Measurements from ENCODE around the gene TUBGCP2.
"Not testable (repeated sequence)": the region's sequence is repeated elsewhere in the genome, so short reads cannot be mapped to it uniquely, and the experiment has no call there.

Gene TUBGCP2

DNA sequence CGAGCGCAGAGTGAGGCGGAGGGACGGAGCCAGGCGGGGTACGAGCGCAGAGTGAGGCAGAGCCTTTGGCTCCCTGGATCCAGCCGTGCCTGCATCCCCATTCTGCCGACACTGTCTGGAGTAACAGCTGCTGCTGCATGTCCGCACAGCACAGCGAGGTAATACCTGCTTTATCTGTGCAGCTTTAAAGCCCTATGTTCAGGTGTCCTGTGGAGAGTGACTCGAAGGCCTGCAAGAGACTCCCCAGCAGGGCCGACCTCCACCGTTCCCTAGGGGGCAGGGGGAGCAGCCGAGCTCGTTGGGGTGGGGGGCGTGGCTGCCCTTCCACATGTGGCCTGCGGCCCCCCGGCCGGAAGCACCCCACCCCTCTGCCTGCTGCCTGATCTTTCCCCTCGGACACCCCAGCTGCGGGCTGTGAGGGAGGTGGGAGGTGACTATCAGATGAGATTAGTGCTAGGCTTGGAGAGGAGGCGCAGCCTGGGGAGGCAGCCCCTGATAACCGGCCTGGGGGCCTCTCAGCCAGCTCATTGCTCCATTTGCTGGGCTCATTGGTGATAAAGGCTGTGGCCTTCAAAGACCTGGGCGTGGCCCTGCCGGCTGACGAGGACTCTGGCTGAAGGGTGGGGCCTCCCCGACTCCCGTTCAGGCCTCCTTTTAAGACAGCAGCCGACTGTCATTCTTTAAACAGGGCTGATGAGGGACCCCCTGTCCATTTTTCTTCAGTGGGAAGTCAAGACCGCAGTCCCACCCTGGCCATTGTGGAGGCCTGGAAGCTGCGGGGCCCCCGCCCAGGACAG lies 63.0 kb downstream of the TUBGCP2 start:
- peak; percentile 66 for DNase-seq (ENCODE audit: low read depth)

DNA sequence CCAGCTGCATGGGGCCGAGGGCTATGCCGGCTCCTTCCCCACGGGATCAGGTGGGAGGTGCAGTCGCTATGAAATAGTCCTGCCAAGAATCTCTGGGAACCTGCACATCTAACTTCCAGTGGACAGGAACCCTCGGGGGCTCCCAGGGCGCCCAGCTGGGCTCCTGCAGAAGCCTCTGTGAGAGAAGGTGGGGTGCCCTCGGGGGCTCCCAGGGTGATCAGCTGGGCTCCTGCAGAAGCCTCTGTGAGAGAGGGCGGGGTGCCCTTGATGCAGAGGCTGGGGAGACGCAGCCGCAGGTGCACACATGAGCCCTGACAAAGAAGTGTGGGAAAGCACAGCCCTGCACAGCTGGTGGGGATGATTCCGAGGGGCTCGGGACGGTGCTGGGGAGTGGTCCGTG lies 65.1 kb downstream of the TUBGCP2 start:
- no peak for DNase-seq (ENCODE audit: low read depth)

DNA sequence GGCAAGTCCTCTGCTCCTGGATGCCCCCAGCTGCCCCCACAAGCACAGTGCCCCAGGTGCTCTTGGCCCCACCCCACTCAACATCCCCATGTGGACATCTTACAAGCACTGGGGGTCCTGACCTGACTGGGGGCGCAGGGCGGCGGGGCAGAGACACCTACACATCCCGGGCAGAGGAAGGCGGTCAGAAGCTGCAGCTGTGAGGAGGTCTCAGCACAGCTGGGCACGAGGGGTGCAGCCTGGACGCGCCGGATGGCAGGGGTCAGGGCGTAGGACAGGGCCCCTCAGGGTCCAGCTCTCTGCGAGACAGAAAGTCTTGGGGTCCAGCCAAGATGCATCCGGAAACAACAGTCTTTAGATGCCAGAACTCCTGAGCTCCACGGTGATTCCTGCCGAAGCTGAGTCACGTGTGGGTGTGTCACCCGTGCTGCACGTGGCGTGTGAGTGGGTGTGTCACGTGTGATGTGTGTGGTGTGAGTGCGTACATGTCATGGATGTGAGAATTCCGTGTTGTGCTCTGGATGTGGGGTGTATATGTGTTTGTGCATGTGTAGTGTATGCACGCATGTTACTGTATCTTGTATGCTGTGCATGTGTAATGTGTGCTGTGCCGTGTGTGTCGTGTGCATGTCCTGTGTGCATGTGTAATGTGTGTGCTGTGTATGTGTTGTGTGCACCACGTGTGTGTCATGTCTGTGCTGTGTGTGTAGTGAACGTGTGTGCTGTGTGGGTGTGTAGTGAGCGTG lies 65.9 kb downstream of the TUBGCP2 start:
- DNase-seq (ENCODE audit: low read depth) = peak; percentile 54

DNA sequence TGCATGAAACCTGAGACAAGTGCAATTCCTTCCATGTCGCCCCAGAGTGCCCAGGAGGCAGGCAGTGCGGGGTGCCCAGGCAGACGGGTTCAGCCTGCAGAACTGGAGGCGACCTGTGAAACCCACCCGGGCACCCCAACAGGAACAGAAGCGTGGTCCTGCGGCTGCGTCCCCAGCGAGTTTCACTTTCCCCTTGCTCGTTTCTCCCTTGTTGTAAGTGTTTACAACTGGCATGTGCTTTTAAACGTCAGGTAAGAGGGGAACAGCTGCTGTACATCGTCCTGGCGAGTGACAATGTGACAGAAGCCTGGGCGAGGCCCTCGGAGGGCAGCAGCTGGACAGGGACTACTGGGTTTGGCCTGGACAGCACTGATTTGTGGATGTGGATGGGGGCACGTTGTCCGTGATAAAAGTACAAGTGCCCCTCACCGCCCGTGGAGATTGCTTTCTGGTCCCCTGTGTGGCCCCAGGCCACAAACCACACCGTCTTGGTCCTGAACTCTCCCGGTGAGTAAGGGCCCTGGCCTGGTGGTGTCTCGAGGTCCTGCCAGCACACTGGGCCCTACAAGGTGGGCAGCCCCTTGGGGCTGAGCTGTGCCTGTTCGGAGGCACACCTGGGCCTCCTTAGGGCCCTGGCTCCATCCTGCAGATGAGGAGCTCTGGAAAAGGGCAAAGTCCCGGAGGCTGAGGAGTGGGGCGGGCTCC lies 67.0 kb downstream of the TUBGCP2 start:
- no peak for DNase-seq (ENCODE audit: low read depth)

DNA sequence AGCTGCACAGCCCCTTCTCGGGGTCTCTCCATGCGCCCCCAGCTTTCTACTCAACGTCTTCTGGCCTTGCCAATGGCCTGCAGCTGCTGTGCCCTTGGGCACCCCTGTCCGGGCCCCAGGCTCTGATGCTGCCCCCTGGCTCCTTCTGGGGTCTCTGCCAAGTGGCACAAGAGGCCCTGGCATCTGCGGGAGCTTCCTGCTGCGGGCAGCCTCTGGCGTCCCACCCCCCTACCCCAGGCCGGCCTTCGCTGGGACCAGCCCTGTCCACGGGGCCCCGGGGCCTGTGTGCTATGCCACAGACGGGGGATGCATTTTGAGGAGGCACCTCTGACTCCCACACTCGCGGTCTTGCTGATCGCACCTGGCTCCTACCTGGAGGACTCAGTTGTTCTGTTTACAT lies 68.7 kb downstream of the TUBGCP2 start:
- no peak for DNase-seq (ENCODE audit: low read depth)

DNA sequence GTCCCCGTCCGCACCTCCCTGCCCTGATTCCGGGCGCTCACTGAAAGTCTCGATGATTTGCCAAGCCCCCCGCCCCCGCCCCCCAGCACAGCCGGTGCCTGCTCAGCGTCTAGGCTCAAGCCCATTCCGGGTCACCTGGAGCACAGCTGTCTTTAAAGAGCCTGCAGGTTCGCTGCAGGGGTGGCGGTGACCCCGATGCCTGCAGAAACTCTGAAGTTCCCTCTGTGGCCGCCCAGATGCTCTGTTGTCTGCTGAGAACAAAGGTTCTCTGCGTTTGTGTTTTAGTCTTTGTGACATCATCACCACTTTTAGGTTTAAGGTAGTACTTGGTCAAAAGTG lies 70.2 kb downstream of the TUBGCP2 start:
- DNase-seq (ENCODE audit: low read depth) = no peak

DNA sequence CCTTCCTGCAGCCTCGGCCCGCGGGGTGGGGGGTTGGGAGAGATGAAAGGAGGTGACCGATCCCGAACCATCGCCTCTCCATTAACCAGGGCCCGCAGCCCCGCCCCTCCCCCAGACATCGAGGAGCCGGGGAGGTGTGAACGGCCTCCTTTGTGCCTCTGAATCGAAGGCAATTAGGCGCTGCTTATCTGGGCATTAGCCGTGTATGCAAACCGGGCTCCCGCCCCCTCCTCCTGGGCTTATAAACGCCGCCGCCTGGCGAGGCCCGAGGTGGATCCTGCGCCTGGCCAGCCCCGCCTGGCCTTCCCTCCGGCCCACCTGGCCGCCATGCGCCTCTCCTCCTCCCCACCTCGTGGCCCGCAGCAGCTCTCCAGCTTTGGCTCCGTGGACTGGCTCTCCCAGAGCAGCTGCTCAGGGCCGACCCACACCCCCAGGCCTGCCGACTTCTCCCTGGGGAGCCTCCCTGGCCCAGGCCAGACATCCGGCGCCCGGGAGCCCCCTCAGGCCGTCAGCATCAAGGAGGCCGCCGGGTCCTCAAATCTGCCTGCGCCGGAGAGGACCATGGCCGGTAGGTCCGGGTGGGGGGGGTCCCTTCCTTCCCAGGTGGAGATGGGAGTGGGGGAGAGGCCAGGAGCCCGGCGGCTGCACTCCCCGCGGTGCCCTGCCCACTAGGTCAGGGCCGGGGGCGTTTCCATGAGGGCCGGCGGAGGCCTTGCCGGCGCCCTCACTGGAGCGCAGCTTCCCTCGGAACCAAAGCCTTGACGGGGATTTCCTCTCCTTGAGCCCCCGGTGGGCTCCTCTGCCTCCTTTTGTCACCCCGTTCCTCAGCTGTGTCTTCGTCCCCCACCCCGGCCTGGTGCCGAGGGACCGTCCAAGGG lies 70.8 kb downstream of the TUBGCP2 start, which contains the start of gene VENTX:
TSS of gene VENTX (plus strand) at position 268 of the 878 bp plus-strand sequence. CDS start at position 328, 60 bp downstream.
- DNase-seq (ENCODE audit: low read depth) = no peak

DNA sequence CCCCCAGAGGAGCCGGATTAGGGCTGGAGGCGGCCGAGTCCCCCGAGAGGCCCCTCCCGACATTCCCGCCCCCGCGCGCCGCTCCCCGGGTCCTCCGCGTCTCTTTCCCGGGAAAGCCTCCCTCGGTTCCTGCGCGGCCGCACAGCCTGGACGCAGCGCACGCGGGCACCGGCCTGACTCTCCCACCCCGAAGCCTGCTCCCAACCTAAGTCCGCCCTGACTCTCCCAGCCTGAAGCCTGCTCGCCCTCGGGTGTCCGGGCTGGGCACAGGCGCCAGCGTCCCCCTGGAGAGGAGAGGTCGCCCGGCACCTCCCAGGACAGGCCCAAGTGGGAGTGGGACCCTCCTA lies 71.5 kb downstream of the TUBGCP2 start:
- no peak for DNase-seq (ENCODE audit: low read depth)

DNA sequence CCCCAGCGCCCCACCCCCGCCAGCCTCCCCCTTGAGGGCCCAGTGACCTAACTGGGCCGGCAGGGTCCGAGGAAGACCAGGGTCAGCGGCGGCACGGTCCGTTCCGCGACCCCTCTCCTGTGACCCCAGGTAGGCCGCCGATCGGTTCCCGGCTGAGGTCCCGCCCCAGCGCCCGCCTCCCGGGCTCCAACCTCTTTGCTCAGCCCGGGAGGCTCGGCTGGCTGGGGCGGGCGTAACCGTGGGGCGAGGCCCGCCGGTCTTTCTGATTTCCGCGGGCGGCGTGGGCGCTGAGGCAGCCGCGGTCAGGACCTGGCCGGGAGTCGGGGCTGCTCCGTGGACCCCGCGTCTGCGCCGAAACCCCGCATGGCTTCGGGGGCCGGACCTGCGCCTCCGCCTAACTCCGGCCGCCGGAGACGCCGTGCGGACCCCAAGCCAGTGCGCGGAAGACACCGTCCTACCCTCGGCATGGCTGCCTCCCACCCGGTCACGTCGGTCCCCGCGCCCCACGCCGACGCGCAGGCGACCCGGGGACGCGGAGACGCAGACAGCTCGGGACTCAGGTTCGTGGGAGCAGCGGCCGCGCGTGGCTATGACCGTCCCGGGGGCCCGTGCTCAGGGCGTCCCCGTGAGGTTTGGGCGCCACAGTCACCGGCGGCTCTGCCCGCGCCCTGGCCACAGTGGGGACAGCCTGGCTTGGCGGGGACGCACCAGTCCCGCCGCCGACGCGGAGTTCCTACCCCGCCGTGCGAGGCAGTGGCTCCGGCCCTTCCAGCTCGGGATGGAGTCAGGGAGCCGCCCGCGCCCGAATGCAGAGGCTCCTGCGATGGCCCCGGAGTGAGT lies 72.1 kb downstream of the TUBGCP2 start:
- DNase-seq (ENCODE audit: low read depth) = no peak

DNA sequence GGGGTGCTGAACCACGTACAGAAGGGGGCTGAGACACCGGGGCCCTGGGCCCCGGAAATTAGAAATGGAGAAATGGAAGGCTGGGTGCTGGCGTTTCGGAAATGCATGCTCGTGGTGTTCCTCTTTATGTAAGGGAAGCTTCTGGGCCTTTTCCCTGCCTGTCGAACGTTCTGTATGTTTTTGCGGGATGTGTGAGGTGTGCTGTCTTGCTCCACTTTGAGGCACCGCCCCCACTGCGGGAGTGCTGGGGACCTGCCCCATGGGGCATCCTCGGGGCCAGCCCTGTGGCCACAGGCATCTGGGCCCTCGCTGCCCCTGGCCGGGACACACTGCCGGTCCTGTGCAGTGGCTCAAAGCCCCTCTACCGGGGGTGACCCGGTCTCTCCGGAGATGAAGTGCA lies 72.7 kb downstream of the TUBGCP2 start:
- no peak for DNase-seq (ENCODE audit: low read depth)

DNA sequence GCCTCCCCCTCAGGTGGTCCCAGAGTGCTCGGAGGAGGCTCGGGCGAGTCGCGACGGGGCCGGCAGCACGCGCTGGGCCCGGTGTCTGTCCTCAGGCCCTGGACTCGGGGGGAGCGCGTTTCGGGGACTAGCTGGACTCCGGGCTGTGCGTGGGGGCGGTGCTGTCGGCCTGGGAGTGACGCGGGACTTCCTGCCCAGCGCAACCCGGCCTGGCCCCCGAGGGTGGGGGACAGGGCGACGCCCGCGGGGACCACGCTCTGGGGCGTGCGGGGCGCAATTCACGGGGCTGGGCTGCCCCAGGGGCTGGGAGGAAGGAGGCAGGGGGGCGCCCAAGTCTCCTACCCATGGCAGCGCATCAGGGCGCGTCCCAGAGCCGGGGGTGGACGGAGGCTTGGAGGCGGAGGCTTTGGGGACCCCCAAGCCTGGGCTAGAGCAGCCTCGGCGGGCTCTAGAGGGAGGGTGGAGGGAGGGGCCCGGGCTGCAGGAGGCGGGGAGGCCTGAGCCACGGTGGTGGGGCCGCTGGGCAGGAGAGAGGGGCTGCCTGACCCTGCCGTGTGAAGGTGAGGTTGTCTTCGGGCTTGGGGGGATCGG lies 73.3 kb downstream of the TUBGCP2 start:
- DNase-seq (ENCODE audit: low read depth) = no peak

DNA sequence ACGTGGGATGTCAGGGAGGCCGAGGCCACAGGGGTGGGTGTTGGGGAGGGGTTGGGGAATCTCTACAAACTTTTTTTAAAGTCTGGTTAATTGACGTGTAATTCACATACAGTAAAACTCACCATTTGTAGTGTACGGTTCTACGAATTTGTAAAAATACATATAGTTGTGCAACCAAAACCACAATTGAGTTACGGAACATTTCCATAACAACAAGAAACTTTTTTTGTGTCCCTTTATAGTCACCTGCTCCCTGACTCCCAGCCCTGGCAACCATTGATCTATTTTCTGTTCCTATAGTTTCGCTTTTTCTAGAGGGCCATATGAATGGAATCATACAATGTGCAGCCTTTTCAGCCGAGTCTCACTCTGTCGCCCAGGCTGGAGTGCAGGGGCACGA lies 73.9 kb downstream of the TUBGCP2 start:
- not testable (repeated sequence) for DNase-seq (ENCODE audit: low read depth)

DNA sequence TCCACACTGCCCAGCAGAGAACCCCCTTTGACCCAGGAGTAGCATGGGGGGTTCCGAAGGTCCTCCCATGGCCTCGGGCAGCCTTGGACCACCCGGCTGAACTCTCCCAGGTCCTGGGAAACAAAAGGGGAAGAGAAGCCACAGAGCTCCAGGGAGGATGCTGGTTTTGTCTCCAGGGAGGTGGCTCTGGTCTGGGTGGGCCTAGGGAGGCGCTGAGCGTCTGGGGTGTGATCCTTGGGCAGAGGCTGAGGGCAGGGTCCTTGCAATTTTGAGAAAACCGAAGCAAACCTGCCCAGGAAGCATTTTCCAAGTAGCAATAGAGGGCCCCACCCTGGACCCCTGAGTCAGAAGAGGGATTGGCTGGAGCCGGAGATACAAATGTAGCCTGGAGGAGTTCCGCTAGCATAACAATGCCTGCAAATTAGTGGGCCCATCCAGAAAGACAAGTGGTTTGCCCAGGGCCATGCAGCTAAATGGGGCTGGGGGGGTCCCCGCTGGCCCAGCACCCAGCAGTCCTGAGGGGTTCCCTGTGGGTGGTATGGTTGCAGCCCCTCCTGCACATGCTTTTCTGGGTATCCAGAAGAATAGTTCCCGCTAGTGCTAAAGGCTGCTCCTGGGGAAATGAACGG lies 76.6 kb downstream of the TUBGCP2 start:
- DNase-seq (ENCODE audit: low read depth) = no peak

DNA sequence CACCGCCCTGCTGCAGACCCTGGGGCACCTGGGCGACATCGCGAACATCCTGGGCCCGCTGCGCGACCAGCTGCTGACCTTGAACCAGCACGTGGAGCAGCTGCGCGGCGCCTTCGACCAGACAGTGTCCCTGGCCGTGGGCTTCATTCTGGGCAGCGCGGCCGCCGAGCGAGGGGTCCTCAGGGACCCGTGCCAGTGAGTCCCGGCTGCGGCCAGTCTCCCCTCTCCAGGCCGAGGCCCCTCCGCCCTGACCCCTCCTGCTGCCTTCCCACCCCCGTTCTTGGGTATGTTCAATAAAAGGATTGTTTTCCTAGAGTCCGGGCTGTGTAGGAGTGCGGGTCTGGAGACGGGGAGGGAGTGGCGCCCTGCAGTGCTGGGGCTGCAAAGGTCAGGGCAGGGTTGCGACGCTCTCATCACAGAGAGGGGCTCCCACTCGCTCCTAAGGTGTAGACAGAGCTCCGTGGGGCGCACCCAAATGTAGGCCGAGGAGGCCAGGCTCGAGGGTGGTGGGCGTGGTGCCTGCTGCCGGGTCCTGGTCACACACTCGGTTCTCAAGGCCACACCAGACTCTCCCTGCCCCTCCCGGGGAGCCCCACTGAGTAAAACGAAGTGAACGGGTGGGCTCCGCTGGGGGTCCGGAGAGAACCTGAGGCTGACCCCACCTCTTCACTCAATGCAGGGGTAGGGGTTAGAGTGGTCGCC lies 77.3 kb downstream of the TUBGCP2 start:
- no peak for DNase-seq (ENCODE audit: low read depth)

DNA sequence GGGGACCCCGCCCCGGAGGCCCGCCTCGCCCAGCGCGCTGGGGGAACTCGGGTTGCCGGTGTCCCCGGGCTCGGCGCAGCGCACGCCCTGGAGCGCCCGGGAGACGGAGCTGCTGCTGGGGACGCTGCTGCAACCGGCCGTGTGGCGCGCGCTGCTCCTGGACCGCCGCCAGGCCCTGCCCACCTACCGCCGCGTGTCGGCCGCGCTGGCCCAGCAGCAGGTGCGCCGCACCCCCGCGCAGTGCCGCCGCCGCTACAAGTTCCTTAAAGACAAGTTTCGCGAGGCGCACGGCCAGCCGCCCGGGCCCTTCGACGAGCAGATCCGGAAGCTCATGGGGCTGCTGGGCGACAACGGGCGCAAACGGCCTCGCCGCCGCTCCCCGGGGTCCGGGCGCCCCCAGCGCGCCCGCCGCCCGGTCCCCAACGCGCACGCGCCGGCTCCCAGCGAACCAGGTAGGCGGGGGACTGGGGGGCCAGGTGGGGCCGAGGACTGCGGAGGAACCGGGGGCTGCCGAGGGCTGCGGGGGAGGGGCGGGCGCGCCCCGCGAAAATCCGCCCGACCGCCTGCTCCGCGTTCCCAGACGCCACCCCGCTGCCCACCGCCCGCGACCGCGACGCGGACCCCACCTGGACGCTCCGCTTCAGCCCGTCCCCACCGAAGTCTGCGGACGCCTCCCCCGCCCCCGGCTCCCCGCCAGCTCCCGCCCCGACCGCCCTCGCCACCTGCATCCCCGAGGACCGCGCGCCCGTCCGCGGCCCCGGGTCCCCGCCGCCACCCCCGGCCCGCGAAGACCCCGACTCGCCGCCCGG lies 78.1 kb downstream of the TUBGCP2 start:
- no peak for DNase-seq (ENCODE audit: low read depth)

DNA sequence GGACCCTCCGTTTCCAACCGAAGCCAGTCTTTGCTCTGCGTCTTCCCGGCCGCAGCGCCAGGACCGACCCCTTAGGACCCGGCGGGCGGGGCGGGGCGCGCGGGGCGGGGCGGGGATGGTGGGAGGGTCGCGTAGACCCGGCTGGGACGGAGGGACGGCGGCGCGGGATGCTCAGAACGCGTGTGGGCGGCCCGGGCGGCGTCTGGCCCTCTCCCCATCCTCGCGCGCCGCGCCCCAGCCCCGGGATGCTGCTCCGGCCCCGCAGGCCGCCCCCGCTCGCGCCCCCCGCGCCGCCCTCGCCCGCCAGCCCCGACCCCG lies 78.7 kb downstream of the TUBGCP2 start, which contains the start of gene UTF1:
TSS of gene UTF1 (plus strand) at position 174 of the 318 bp plus-strand sequence. CDS start at position 246, 72 bp downstream.
- no peak for DNase-seq (ENCODE audit: low read depth)

DNA sequence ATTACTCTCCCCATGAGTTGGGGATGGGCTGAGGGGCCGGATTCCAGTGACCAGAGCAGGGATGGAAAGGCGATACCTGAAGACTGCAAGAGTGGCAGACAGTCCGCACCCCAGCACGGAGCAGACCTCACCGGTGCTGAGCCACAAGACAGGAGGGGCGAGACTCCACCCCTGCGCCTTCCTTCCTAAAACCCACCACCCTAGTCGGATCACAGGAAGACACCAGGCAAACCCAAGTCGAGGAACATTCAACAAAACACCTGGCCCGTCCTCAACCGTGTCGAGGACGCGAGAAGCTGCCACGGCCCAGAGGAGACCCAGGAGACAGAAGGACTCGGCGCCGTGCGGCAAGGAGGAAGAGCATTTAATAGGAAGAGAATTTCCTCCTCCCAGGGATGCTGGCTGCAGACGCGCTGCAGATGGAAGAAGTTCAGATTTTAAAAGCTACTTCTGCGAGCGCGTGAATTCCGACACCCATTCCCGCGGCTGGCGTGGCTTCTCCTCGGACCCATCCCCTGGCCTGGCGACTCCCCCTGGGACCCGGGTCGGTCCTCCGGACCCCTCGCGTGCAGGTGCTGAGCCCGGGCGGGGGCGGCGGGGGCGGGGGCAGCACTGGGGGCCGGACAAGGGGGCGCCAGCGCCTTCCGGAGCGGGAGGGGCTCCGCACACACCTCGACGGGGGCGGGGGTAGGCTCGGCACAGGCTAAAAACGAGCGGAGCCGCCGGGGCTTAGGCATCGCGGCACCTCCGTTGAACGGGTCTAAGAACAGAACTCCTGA lies 79.2 kb downstream of the TUBGCP2 start:
- no peak for DNase-seq (ENCODE audit: low read depth)
